NOMO-1 treated with dmso at 0.1 percent for 144 hours (cell line): ENCODE measurements around the gene TERT.
A peak's percentile ranks its signal among the peaks of the same experiment; 100 is the strongest.

Experiments used
- DNase-seq: peaks from one replicate; lab custom pipeline; 2025; ENCODE audit not compliant: unreplicated experiment; lab: John Stamatoyannopoulos, UW

The TERT gene

GRCh38 chr5:1319436-1320256, 24.8 kb upstream of the TERT start:
- no peak for DNase-seq

- no peak for DNase-seq
These were observed 23.9 kb upstream of the TERT start for GRCh38 chr5:1318659-1319251.

DNA sequence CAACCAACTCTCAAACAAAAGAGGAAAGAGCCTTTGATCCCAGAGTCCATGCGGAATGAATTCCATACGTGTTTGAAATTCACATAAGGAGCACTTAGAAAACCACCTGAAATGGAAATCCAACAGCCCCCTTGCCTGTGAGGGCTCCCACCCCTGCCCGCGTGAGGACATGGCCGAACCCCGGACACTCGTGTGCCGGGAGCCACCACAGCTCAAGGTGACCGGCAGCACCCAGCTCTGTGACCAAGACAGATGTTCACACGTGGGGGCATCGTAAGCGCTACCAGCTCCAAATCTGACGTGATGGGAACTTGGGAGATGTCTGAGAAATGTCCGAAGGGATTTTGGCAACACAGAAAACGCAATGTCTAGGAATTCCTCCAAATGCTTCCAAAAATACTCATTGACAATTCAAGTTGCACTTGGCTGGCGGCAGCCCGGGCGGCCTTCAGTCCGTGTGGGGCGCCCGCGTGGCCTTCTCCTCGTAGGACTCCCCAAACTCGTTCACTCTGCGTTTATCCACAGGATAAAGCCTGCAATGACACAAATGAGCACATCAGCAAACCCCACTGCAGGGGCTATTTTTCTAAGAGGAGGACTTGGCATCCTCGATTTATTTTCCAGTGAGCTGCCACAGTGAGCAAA, 23.2 kb upstream of the TERT start:
- no peak for DNase-seq

DNA sequence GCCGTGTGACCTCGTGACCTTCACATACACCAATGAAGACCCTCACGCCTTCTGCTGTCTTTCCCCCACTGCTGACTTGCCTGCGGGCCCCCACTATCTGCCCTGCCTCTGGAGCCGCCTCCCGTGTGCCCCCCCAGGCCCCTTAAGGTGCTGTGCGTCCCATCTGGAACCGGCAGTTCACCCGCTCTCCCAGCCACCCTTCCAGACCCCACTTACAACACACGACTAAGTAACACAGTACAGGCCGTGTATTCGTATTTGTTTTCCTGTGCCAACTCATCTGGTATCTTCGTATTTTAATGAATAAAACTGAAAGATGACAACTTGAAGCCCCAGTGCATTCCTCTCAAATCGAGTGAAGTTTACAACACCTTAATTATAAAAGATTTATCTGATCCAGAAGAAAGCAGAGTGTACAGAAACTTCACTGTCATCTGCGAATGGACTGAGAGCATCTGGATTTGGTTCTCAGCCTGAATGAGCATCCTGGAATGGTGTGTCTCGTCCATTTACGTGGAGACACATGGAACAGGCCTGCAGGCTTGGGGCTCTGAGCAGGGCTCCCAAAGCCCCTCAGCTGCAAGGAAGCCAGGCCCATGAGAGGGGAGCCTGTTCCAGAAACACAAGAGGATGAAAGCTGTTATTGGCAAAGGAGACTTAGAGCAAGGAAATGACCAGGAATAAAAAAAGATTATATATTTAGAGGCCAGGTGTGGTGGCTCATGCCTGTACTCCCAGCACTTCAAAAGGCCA, 21.9 kb upstream of the TERT start:
- DNase-seq = no peak

- no peak for DNase-seq
These were observed 21.1 kb upstream of the TERT start for GRCh38 chr5:1315709-1316587.

GRCh38 chr5:1315018-1315708, 20.3 kb upstream of the TERT start:
- no peak for DNase-seq

DNA sequence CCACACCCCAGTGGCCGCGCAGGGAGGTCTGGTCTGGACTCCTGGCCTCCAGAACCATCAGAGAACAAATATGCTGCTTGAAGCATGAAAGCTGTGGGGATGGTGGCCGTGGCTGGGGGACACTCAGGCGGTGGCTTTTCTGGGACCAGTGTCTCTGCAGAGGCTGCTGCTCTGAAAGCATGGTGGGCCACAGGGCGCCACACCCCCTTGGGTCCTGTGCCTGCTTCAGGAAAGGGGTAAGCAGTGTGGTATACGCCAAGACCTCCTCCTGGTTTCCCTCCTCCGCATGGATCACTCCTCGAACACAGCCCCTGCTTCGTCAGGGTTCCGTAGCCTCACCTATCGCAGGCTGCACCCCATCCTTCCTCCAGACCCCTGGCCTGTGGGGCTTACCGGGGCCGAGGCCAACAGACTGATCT, 19.7 kb upstream of the TERT start:
- no peak for DNase-seq

GRCh38 chr5:1312993-1313833, 18.3 kb upstream of the TERT start:
- peak; percentile 97 for DNase-seq

DNA sequence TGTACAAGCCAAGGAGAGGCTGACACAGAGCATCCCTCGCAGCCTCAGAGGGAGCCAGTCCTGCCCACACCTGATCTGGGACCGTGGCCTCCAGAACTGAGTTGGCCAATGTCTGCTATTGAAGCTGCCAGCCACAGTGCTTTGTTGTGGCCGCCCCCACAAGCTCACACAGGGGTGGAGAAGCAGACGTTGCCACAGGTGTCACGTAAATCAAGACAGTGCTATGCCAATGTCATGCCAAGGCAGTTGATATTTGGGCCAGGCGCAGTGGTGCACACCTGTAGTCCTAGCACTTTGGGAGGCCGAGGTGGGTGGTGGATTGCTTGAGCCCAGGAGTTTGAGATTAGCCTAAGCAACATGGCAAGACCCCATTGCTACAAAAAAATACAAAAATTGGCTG, 17.3 kb upstream of the TERT start:
- no peak for DNase-seq

- no peak for DNase-seq
These were observed 16.7 kb upstream of the TERT start for GRCh38 chr5:1311439-1312055.

DNA sequence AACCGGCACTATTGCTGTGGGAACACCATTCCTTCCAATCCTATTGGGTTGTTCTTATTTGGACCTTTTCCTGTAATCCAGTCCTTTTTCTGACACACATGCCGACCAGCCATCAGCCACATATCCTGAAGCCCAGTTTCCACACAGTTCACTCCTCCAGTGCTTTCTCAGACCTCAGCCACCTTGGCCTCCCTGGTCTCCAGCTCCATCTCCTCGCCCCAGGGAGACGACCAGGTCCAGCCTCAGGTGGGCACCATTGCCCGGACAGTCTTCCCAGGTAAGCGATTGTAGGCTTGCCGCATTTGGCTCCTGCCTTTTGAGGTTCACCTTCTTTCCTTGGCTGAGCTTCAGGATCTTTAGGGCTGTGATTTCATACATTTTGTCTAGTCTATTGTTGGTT, 15.2 kb upstream of the TERT start:
- no peak for DNase-seq

DNA sequence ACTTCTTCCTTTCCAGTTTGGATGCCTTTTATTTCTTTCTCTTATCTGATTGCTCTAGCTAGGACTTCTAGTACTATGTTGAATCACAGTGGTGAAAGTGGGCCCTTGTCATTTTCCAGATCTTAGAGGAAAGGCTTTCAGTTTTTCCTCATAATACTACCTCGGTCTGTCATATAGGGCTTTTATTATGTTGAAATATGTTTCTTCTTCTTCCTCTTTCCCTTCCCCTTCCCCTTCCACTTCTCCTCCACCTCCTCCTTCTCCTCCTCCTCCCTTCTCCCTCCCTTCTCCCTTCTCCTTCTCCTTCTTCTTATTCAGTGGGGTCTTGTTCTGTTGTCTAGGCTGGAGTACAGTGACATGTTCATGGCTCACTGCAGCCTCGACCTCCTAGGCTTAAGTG, 9.2 kb upstream of the TERT start:
- peak; percentile 66 for DNase-seq

- DNase-seq = no peak
These were observed 7.4 kb upstream of the TERT start for GRCh38 chr5:1302258-1302657.

DNA sequence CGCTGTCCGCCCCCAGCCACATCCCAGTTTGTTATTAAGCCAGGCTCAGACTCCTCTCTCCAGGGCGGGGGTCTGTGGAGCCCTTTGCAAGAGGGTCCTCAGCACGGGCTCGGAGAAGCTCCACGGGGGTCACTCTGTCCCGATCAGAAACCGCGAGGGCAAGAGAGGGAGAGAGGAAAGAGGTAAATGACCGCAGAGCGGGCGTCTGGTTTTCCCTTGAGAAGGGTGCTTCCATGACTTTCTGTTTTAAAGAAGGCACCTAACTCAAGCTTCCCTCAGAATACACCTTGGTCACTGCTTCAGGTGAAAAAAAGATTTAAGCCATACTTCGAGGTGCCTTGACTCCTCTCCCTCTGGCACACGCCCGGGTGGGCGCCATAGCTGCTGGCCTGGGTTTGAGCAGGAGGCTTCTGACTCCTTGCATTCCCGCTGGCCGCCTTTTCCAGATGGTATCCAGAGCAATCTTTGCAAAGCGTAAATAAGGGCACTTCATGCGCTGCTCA, 5.8 kb upstream of the TERT start:
- DNase-seq = no peak

GRCh38 chr5:1299961-1300360, 5.1 kb upstream of the TERT start:
- DNase-seq = no peak

DNA sequence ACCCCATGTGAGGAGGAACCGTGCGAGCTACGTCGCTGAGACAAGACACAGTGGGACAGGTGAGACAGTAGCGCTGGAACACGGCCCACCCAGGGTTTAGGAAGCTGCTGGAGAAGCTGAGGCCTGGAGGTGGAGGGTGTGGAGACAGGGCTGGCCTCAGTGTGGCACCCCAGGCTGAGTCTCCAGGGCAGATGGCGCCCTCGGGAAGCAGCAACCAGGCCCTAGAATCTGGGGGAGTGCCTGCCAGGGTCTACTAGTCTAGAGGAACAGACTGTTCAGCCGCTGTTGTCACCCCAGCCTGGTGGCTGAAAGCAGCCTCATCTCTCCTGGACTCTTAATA, 4.6 kb upstream of the TERT start:
- no peak for DNase-seq

- no peak for DNase-seq
These were observed 4.0 kb upstream of the TERT start for GRCh38 chr5:1298723-1299510.

DNA sequence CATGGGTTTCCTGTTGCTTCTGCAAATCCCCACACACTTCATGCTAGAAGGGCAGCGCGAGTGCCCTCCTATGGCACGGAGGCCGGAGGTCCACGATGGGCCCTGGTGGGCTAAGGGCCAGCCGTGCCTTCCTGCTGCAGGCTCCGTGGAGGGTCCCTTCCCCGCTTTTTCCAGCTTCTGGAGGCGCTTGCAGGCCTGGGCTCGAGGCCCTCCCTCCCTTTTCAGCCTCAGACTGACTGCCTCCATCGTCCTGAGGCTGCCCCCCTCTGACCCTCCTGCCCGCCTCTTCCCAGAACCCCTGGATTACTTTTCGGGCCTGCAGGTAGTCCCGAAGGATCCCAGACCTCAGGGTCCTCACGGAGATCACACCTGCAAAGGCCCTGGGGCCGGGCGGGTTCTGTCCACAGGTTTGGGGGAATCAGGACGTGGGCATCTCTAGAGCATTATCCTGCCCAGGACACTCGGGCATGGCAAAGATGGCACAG, 3.2 kb upstream of the TERT start:
- DNase-seq = no peak
